Stimulated activated CD4-positive, alpha-beta T cell treated with anti-CD3 and anti-CD28 coated beads, Interleukin-2, amount 100 ng/mL, for 4 hours (primary cell): ENCODE data around the gene PPARGC1A.

Experiments used
- DNase-seq: peaks from one replicate; pipeline ENCODE4 v3.0.0-alpha.2; 2020; ENCODE audit warnings: low read depth

Gene PPARGC1A, protein sequence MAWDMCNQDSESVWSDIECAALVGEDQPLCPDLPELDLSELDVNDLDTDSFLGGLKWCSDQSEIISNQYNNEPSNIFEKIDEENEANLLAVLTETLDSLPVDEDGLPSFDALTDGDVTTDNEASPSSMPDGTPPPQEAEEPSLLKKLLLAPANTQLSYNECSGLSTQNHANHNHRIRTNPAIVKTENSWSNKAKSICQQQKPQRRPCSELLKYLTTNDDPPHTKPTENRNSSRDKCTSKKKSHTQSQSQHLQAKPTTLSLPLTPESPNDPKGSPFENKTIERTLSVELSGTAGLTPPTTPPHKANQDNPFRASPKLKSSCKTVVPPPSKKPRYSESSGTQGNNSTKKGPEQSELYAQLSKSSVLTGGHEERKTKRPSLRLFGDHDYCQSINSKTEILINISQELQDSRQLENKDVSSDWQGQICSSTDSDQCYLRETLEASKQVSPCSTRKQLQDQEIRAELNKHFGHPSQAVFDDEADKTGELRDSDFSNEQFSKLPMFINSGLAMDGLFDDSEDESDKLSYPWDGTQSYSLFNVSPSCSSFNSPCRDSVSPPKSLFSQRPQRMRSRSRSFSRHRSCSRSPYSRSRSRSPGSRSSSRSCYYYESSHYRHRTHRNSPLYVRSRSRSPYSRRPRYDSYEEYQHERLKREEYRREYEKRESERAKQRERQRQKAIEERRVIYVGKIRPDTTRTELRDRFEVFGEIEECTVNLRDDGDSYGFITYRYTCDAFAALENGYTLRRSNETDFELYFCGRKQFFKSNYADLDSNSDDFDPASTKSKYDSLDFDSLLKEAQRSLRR

GRCh38 chr4:23889814-23890341 is at the start of gene PPARGC1A:
Gene PPARGC1A, minus strand, starts transcription at chr4:23890047. Its CDS starts 90 bp downstream, at chr4:23889957.
- no peak for DNase-seq

GRCh38 chr4:23938796-23939195 is 48.9 kb upstream of the PPARGC1A start:
- no peak for DNase-seq

GRCh38 chr4:23937173-23937572 is 47.3 kb upstream of the PPARGC1A start:
- no peak for DNase-seq

DNA sequence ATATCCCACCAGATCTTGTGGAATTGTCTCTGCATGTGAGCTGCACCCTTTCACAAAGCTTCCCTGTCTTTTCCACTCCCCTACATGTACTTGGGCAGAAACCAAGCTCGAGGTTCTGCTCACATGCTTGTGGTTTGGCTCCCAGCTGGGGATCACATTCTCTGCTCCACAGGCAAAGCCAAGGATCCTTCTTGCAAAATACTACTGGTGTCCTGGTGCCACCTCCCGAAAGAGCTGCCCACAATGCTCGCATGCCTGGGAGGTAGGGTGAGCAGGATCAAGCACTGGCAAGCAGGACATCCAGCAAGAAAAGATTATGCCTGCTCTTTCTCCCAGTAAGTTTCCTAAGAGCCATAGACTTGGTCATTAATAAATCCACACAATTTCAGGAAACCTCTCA is 45.1 kb upstream of the PPARGC1A start:
- DNase-seq: no peak

- no peak for DNase-seq
Observed at GRCh38 chr4:23934223-23934622, 44.4 kb upstream of the PPARGC1A start.

DNA sequence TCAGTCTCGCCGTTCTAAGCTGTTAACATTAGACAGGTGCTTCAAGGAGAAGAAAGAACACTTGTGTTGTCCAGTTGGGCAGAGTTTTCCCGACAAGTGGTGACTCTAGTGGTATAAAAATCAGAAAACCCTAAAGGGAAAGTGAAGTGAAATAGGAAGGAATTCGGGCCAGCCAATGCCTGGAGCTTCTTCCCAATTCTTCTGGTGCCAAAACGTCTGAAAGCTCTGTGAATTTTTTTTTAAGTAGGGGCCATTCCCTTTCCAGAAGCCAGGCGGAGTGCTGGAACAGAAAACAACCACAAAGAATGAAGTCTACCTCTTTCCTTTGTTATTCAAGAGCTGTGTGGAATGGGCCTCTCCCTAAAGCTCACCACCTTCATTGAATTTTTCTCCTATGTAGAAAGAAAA is 43.1 kb upstream of the PPARGC1A start:
- DNase-seq: no peak

DNA sequence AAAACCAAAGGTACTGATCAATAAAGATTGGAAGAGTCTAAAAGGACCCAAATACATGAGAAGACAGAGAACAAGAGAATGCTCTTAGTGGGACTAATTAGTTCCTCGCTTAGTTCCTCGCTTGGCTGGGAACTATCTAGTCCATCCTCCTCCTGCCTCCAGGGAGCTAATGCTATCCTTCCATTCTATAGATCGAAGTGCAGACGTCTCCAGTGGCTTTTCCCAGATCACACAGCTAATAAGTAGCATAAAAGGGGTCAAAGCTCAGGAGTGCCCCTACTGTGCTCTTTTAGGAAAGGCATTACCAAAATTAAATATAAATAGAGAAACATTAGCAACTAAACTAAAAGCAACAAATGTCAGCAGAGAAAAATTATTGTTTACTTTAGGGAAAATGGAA is 42.3 kb upstream of the PPARGC1A start:
- DNase-seq: no peak

DNA sequence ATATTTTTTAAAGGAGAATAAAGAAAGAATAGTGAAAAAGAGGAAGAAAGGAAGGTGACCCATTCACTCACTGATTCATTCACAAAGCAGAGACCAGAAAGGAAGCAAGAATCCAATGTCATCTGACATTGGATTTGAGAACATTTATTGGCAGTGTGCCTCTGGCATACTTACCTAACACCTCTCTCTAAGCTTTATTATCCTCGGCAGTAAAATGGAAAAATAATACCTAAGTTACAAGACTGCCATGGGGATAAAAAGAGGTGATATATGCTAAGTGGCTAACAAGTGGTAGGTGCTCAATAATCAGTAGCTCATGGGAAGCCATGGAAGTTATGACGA is 41.6 kb upstream of the PPARGC1A start:
- no peak for DNase-seq

DNA sequence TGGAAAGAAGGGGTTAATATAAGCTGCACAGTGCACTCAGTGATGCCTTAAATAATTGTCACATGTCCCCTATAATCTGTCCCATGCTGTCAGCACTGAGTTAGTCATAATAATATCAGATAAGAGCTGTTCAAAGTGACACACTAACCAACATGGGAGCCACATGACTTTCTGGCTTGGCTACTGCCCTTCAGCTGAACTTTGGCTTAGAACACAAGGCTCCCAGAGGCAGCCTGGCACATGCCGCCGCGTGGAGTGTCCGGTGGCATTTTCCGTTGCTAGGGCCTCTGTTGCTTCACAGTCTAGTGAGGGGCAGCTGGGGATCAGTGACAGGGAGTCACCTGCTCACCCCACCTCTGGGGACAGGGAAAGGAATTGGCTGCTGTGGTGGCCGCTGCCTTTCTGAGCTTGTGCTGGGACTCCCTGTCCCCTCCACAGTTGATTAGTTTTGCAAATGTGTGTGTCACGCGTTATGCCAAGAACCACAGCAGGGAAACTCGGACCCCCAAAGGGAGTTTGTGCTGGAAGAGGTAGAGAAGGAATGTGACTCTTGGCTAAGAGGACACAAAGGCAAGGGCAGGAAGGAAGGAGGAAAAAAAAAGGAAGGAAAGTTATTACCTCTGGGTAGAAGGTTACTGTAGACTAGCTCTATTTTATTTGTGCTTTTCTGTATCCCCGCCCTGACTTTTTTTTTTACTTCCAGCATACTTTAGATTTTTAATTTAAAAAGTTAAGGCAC is 41.1 kb upstream of the PPARGC1A start:
- no peak for DNase-seq

- DNase-seq: no peak
Observed at GRCh38 chr4:23929248-23929647, 39.4 kb upstream of the PPARGC1A start.

- DNase-seq: no peak
Observed at GRCh38 chr4:23924556-23924955, 34.7 kb upstream of the PPARGC1A start.

DNA sequence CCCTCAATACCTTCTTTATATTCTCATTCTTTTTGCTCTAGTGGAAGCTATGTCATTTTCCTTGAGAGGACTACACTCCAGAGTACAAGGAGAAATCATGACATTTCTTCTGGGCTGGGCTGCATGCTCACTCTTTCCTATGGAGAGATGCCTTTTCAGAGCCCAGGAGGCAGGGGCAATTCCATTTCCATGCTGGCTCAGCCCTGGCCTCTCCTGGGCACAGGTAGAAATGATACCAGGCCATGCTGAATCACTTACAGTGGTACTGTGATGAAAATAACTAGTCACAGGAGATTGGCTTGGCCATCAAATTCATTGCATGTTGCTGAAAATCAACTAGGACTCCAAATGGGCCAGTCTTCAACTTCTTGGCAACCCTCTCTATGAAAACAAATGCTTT is 34.0 kb upstream of the PPARGC1A start:
- DNase-seq: no peak

DNA sequence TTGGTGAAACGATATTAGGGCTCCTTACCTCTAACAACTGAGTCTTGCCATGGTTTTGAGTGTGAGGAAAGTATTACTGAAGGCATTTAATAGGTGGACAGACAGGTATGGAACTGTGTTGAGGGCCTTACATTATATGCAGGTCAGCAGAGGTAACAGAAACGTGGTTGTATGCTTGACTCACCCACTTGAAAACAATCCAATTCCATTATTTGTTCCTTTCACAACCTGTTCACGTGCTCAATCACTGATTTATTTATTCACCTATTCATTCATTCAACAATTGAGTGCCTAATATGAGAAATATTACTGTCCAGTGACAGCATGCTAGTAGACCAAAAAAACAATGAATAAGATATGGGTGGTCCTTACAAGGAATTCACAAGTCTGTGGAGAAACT is 33.3 kb upstream of the PPARGC1A start:
- no peak for DNase-seq

DNA sequence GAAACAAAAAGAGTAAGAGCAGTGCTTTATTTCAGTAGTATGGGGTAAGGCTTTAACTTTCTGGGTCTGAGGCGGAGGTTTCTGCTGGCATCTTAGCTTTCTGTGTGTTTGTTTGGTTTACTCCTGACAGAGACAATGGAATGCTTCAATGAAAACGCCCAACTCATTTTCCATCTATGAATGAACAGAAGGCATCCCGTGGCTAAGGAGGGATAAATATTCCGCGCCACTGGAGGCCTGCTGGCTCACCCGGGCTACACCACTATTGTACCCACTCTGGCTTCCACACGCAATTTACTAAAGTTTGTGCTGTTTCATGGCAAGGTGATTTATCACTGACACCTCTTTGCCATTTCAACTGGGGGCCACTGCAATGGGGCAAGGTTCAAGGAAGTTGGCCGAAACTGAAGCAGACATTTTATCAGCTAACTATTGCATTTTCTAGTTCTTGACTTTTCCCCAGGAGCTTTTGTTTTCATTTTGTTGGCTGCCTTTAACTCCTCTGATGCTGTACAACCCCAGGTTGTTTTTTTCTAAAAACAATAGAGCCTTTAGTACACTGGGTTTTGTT is 32.8 kb upstream of the PPARGC1A start:
- no peak for DNase-seq

DNA sequence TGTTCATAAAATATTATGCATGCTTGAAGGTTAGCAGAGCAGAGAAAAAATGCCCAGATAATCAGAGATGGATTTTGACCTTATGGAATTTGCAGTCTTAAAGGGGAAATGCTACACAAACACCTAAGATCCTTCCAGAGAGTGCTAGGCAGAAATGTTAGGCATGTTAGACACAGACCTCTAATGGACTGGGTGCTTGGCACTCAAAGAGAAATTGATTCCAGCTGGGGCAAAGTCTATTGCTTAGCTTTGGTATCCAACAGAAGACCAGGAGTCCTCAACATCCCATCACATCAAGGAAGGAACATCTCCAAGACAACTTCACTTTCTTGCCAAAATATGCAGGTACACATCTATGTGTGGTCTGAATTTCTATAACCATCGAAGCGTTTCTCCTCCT is 32.2 kb upstream of the PPARGC1A start:
- no peak for DNase-seq

DNA sequence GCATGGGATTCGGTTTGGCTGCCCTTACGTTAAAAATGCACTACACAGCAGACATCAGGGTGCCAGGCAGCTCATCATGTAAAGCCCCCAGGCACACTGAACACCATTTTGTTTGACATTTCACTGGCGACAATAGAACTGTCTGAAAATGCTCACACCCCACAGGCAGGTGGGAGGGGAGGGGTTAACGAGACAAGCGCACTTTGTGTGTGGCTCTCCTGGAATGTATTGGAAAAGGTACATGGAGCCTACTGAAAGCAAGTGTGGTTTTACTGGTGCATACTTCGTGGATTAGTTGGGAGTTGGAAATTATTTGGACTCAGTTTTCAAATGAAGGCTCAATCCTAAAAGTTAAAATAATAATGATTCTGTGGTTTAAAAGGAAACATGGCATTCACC is 31.6 kb upstream of the PPARGC1A start:
- DNase-seq: no peak

GRCh38 chr4:23920716-23921446 is 31.0 kb upstream of the PPARGC1A start:
- DNase-seq: no peak

DNA sequence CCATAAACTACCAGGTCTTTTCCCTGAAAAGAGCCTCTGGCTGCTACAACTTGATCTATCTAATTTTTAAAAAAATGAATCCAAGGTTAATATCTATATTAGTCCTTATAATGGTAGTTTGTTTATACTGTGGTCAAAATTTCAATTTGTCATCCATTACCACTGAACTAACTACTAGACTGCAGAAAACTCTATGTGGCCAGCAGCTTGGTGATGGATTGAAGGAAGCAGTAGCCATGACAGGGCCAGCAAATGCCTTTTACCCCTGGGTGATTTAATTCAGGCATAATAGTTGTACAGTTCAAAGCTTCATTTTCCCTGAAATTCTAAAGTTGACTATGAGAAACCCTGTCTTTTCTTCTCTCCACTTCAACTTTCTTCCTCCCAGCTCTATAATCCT is 30.4 kb upstream of the PPARGC1A start:
- DNase-seq: no peak

GRCh38 chr4:23916282-23916681 is 26.4 kb upstream of the PPARGC1A start:
- no peak for DNase-seq

DNA sequence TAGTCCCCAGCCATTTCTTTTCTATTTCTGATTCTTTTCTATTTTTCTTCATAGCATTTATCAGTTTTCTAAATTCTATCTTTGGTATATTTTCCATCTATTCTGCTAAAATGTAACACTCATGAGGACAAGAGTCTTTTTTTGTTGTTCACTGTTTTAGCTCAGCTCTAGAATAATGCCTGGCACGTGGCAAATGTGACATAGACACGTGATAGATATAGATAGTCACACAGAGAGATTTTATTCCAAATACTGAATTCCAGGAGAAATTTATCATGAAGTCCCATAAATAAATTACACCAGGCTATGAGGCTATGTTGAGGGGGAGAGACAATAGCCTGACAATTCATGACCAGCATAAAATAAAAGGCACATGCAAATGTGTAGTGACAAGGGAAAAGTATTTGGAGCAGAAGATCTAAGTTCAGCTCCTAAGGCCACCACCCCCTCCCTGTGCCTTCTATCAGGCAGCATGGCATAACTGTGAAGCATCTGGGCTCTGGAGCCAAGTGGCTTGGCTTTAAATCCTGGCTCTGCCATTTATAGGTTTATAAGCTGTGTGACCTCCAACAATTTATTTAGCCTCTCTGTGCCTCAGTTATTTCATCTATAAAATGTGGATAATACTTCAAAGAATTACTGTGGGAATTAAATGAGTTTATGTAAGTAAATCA is 25.7 kb upstream of the PPARGC1A start:
- no peak for DNase-seq
